ENCODE data around the gene NINJ1. TPM values are rescaled to one million over a fixed set of nuclear protein-coding genes. Genes with fewer than 3 reads are reported as not detected.

The NINJ1 gene
- total RNA-seq, 1 experiment from 2014 or later: 19.9 TPM

- DNase-seq (ENCODE audit: low read depth): no peak
Measured at GRCh38 chr9:93087971-93088655, 45.9 kb downstream of the NINJ1 start.

- no peak for DNase-seq (ENCODE audit: low read depth)
Measured at GRCh38 chr9:93086447-93087224, 47.4 kb downstream of the NINJ1 start.

GRCh38 chr9:93085676-93086075 is 48.4 kb downstream of the NINJ1 start:
- no peak for DNase-seq (ENCODE audit: low read depth)

GRCh38 chr9:93084471-93084881 is 49.6 kb downstream of the NINJ1 start:
- no peak for DNase-seq (ENCODE audit: low read depth)

GRCh38 chr9:93083592-93084470 is 50.2 kb downstream of the NINJ1 start:
- no peak for DNase-seq (ENCODE audit: low read depth)

- DNase-seq (ENCODE audit: low read depth): no peak
Measured at GRCh38 chr9:93082841-93083411, 51.1 kb downstream of the NINJ1 start.

- no peak for DNase-seq (ENCODE audit: low read depth)
Measured at GRCh38 chr9:93081931-93082330, 52.1 kb downstream of the NINJ1 start.

GRCh38 chr9:93081081-93081529 is 52.9 kb downstream of the NINJ1 start:
- no peak for DNase-seq (ENCODE audit: low read depth)

- no peak for DNase-seq (ENCODE audit: low read depth)
Measured at GRCh38 chr9:93080406-93080805, 53.6 kb downstream of the NINJ1 start.

- no peak for DNase-seq (ENCODE audit: low read depth)
Measured at GRCh38 chr9:93079371-93079770, 54.7 kb downstream of the NINJ1 start.

- no peak for DNase-seq (ENCODE audit: low read depth)
Measured at GRCh38 chr9:93077811-93078210, 56.2 kb downstream of the NINJ1 start.

GRCh38 chr9:93077367-93077766 is 56.7 kb downstream of the NINJ1 start:
- DNase-seq (ENCODE audit: low read depth): no peak

- DNase-seq (ENCODE audit: low read depth): no peak
Measured at GRCh38 chr9:93076792-93077128, 57.3 kb downstream of the NINJ1 start.

- DNase-seq (ENCODE audit: low read depth): no peak
Measured at GRCh38 chr9:93076101-93076791, 57.8 kb downstream of the NINJ1 start.

- no peak for DNase-seq (ENCODE audit: low read depth)
Measured at GRCh38 chr9:93072383-93072795, 61.7 kb downstream of the NINJ1 start.

Other genes starting within 250 kb of the NINJ1 start
- gene FGD3, start 186.7 kb downstream of the NINJ1 start, total RNA-seq (2014; rRNA removed; shearing (Covaris generic)): 0.06 and 0.65 TPM in 2 replicates
- gene SUSD3, start 75.5 kb downstream of the NINJ1 start, total RNA-seq (2014; rRNA removed; shearing (Covaris generic)): 0.40 and 1.3 TPM in 2 replicates
- gene CARD19, start 38.0 kb downstream of the NINJ1 start, total RNA-seq (2014; rRNA removed; shearing (Covaris generic)): 36.1 and 64.4 TPM in 2 replicates
- 1.4 and 2.8 TPM in 2 replicates for gene WNK2, start 49.9 kb upstream of the NINJ1 start, total RNA-seq (2014; rRNA removed; shearing (Covaris generic))

All from Daoy (cell line).